Peyer's patch (tissue), 4 donors: ENCODE data around the gene PES1. TPM values are rescaled to one million over a fixed set of nuclear protein-coding genes. Genes with fewer than 3 reads are reported as not detected.
"Not testable (repeated sequence)": the region's sequence is repeated elsewhere in the genome, so short reads cannot be mapped to it uniquely, and the experiment has no call there.

Source experiments
- DNase-seq, 3 donors: peaks; one replicate each; pipeline ENCODE4 v3.0.0-alpha.2; 2017 to 2019
- H3K27ac ChIP-seq, 4 donors: fragments of 200-600 bp; sonication (generic); one replicate each; pipeline ENCODE4 v1.5.1; 2016 to 2019
- H3K27me3 ChIP-seq, 2 donors: fragments of 200-600 bp; sonication (generic); one replicate each; pipeline ENCODE4 v1.5.1; 2019
- H3K36me3 ChIP-seq, 3 donors: fragments of 200-600 bp; sonication (generic); one replicate each; pipeline ENCODE4 v1.5.1; 2016 to 2019
- H3K4me1 ChIP-seq, 4 donors: fragments of 200-600 bp; sonication (generic); one replicate each; pipeline ENCODE4 v1.5.1; 2016 to 2019
- H3K4me3 ChIP-seq, 4 donors: fragments of 200-600 bp; sonication (generic); 1 replicate in 3 of 4; 2 replicates in 1 of 4; pipeline ENCODE4 v1.5.1; 2016 to 2019; ENCODE audit warnings: mild to moderate bottlenecking in 1 of 4
- H3K9me3 ChIP-seq, 4 donors: fragments of 200-600 bp; sonication (generic); one replicate each; pipeline ENCODE4 v1.5.1; 2016 to 2019; ENCODE audit warnings: mild to moderate bottlenecking in 1 of 4
- POLR2A ChIP-seq, 2 donors: fragments of 450-650 bp; IDR thresholded peaks; one replicate each; pipeline ENCODE4 v1.5.1; 2017; ENCODE audit warnings: antibody characterized with exemption in 2 of 2, mild to moderate bottlenecking in 2 of 2, moderate library complexity in 2 of 2
- total RNA-seq, 4 donors: library from RNA; depleted of rRNA; stranded (reverse); fragments of >200 nt; gene quantifications; one replicate each; pipeline ENCODE4 v1.1.0, GENCODE V29; 2016
- TF ChIP-seq, protein P1 (sequence below), 6 experiments: fragments of 450-650 bp in 4 of 6; fragments of 200-600 bp in 2 of 6; sonication (generic) in 1 of 6; IDR thresholded peaks; one replicate each; pipeline ENCODE4 v1.5.1; 2017 to 2019; ENCODE audit warnings: antibody characterized with exemption in 6 of 6, mild to moderate bottlenecking in 3 of 6, moderate library complexity in 1 of 6

PES1 gene
- total RNA-seq, 4 donors from 2014 or later, result 28.4 to 49.5 (median 38.4) TPM

DNA sequence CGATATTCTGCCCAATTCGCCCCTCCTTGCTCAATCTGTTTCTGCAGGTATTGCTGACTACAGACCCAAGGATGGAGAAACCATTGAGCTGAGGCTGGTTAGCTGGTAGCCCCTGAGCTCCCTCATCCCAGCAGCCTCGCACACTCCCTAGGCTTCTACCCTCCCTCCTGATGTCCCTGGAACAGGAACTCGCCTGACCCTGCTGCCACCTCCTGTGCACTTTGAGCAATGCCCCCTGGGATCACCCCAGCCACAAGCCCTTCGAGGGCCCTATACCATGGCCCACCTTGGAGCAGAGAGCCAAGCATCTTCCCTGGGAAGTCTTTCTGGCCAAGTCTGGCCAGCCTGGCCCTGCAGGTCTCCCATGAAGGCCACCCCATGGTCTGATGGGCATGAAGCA is 34.7 kb upstream of the PES1 start:
- Histone ChIP-seq H3K36me3 (peaks cover 0 to 16% (median 0%) of the 10 kb centered on the region in 3 donors), H3K4me3 (no peak overlapping the region)
- TF ChIP-seq POLR2A (IDR thresholded peaks at IDR 0.05), result no peak
- TF ChIP-seq, protein P1, sequence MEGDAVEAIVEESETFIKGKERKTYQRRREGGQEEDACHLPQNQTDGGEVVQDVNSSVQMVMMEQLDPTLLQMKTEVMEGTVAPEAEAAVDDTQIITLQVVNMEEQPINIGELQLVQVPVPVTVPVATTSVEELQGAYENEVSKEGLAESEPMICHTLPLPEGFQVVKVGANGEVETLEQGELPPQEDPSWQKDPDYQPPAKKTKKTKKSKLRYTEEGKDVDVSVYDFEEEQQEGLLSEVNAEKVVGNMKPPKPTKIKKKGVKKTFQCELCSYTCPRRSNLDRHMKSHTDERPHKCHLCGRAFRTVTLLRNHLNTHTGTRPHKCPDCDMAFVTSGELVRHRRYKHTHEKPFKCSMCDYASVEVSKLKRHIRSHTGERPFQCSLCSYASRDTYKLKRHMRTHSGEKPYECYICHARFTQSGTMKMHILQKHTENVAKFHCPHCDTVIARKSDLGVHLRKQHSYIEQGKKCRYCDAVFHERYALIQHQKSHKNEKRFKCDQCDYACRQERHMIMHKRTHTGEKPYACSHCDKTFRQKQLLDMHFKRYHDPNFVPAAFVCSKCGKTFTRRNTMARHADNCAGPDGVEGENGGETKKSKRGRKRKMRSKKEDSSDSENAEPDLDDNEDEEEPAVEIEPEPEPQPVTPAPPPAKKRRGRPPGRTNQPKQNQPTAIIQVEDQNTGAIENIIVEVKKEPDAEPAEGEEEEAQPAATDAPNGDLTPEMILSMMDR (IDR thresholded peaks at IDR 0.05), result no peak

DNA sequence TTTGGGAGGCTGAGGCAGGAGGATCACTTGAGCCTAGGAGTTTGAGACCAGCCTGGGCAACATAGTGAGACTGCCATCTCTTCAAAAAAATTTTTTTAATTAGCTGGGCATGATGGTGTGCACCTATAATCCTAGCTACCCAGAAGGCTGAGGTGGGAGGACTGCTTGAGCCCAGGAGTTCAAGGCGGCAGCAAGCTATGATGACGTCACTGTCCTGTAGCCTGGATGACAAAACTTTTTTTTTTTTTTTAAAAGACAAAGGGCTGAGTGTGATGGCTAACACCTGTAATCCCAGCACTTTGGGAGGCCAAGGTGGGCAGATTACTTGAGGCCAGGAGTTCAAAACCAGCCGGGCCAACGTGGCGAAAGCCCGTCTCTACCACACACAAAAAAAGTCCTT is 28.2 kb upstream of the PES1 start:
- not testable (repeated sequence) for H3K9me3 ChIP-seq, DNase-seq, H3K27ac ChIP-seq, H3K27me3 ChIP-seq, H3K4me3 ChIP-seq, H3K4me1 ChIP-seq
- peaks cover 0 to 54% (median 0%) of the 10 kb centered on the region in 3 donors for H3K36me3 ChIP-seq

More for the DNA sequence above, 34.7 kb upstream of the PES1 start:
- Histone ChIP-seq H3K4me1 (no peaks in the 10 kb centered on the region), H3K9me3 (no peaks in the 10 kb centered on the region), H3K27ac (no peak overlapping the region), H3K27me3 (no peaks in the 10 kb centered on the region)
- no peak for DNase-seq

DNA sequence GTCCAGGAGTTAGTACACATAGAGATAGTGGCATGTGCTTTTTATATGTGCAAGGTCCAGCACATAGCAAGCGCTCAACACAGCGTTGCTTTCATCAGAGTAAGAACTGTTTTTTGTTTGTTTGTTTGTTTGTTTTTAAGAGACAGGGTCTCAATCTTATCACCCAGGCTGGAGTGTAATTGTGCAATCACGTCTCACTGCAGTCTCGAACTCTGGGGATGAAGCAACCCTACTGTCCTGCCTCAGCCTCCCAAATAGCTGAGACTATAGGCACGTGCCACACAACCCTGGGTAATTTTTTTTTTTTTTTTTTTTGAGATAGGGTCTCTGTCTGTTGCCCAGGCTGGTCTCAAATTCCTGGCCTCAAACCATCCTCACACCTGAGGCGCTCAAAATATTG is 26.1 kb upstream of the PES1 start:
- H3K36me3 ChIP-seq, result peaks cover 0 to 66% (median 0%) of the 10 kb centered on the region in 3 donors
- TF ChIP-seq, protein P1 (IDR thresholded peaks at IDR 0.05), result no peak
- no peak for TF ChIP-seq POLR2A (IDR thresholded peaks at IDR 0.05)

DNA sequence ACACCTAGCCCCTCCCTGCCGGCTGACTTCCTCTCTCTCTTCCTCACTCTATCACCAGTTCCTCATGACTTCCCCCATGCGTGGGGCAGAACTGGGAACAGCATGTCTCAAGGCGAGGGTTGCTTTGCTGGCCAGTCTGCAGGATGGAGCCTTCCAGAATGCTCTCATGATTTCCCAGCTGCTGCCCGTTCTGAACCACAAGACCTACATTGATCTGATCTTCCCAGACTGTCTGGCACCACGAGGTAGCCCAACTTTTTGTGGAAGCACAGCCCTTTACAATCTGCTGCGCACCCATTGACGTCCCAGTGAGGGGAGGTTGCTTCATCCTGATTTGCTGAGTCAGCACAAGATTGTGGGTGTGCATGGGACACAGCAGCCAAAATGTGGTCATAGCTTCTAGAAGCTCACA is 23.8 kb upstream of the PES1 start:
- no peak for DNase-seq
- H3K27ac ChIP-seq, result no peak overlapping the region
- H3K36me3 ChIP-seq, result peaks cover 0 to 76% (median 0%) of the 10 kb centered on the region in 3 donors
- TF ChIP-seq, protein P1 (IDR thresholded peaks at IDR 0.05), result no peak
- TF ChIP-seq POLR2A (IDR thresholded peaks at IDR 0.05), result no peak
- H3K9me3 ChIP-seq, result no peaks in the 10 kb centered on the region
- no peak overlapping the region for H3K4me3 ChIP-seq
- H3K4me1 ChIP-seq, result no peaks in the 10 kb centered on the region
- no peaks in the 10 kb centered on the region for H3K27me3 ChIP-seq

More for the DNA sequence above, 26.1 kb upstream of the PES1 start:
- H3K27ac ChIP-seq, result no peak overlapping the region
- no peaks in the 10 kb centered on the region for H3K9me3 ChIP-seq
- H3K4me1 ChIP-seq, result no peaks in the 10 kb centered on the region
- DNase-seq, result no peak
- H3K27me3 ChIP-seq, result no peaks in the 10 kb centered on the region
- no peak overlapping the region for H3K4me3 ChIP-seq

DNA sequence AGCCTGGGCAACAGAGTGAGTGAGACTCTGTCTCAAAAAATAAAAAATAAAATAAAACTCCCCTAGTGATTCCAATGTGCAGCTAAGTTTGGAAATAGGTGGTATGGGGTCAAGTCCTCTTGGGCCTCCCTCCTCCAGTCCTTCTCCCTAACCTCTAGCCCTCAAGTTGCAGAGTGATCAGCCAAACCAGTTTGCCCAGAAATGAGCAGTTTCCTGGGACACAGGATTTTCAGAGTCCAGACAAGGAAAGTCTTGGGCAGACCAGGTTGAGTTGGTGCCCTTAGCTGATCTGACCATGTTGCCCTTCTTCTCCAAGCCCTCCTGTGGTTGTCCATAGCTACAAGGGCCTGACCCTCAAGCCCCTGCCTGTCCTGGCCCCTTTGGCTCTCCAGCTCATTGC is 23.2 kb upstream of the PES1 start:
- Histone ChIP-seq H3K27ac (no peak overlapping the region), H3K27me3 (no peaks in the 10 kb centered on the region), H3K4me1 (peaks cover 0 to 3% (median 0%) of the 10 kb centered on the region in 4 donors), H3K4me3 (no peak overlapping the region), H3K9me3 (no peaks in the 10 kb centered on the region), H3K36me3 (peaks cover 0 to 70% (median 0%) of the 10 kb centered on the region in 3 donors)
- no peak for DNase-seq
- TF ChIP-seq, protein P1 (IDR thresholded peaks at IDR 0.05), result no peak
- TF ChIP-seq POLR2A (IDR thresholded peaks at IDR 0.05), result no peak

DNA sequence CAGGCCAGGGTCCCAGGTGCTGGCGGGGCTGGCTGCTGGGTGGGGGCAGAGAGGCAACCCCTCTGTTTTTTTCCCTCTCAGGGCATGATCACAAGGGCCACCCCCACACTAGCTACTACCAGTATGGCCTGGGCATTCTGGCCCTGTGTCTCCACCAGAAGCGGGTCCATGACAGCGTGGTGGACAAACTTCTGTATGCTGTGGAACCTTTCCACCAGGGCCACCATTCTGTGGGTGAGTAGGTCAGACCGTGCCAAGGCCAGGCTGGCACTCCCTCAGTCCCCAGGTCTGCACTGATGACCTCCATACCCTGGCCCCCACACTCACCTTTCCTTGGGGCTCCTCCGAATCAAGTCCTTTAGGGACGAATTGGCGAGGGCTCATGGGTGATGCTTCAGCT is 22.6 kb upstream of the PES1 start:
- Histone ChIP-seq H3K36me3 (peaks cover 0 to 63% (median 0%) of the 10 kb centered on the region in 3 donors), H3K9me3 (no peaks in the 10 kb centered on the region), H3K4me1 (peaks cover 0 to 8% (median 2%) of the 10 kb centered on the region in 4 donors), H3K4me3 (no peak overlapping the region), H3K27ac (no peak overlapping the region), H3K27me3 (no peaks in the 10 kb centered on the region)
- no peak for DNase-seq
- TF ChIP-seq POLR2A (IDR thresholded peaks at IDR 0.05), result no peak
- TF ChIP-seq, protein P1 (IDR thresholded peaks at IDR 0.05), result no peak
